ENCODE data around the gene RUNX1. TPM values are rescaled to one million over a fixed set of nuclear protein-coding genes. Genes with fewer than 3 reads are reported as not detected.

The RUNX1 gene
- total and polyA plus RNA-seq, 2 experiments from 2014 or later = 0.12 TPM; not detected in 1

DNA sequence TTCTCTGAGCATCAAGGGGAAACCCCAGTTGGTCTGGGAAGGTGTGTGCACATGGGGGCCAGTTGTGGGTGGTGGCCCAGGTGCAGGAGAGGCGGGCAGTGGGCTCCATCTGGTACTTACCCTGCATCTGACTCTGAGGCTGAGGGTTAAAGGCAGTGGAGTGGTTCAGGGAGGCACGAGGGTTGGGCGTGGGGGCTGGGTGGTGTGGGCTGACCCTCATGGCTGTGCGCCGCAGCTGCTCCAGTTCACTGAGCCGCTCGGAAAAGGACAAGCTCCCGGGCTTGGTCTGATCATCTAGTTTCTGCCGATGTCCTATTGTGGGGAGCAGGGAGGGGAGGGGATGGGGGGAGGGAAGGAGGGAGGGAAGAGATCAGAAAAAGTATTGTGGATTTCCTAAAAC, 214.8 kb downstream of the RUNX1 start:
- DNase-seq (ENCODE audit: low read depth in 1 of 2, low spot score in 1 of 2) = no peak
- H3K36me3 ChIP-seq = no peaks in the 10 kb centered on the region

DNA sequence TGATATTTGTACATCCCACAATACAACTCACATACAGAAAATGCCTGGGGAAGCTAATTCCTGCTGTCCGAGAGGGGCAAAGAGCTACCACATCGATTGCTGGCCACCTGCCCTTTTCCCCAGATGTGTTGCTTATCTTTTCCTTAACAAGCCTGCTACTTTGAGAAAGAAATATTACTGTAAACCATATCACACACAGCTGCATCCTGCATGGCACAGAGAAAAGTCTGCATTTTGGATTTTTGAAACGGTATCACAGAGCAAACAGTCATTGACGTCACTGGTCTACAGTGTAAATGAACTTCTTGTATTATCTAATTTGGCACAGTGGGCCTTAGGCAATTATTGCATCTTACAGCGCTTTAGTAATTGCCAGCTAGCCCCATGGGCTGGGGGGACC, 215.6 kb downstream of the RUNX1 start:
- Histone ChIP-seq H3K36me3 (no peaks in the 10 kb centered on the region), H3K4me1 (ENCODE audit: low read depth) (no peaks in the 10 kb centered on the region), H3K9me3 (ENCODE audit: low read depth) (no peaks in the 10 kb centered on the region), H3K4me3 (no peak overlapping the region), H3K27ac (no peak overlapping the region), H3K27me3 (peaks cover 4% of the 10 kb centered on the region)
- TF ChIP-seq, protein P1, sequence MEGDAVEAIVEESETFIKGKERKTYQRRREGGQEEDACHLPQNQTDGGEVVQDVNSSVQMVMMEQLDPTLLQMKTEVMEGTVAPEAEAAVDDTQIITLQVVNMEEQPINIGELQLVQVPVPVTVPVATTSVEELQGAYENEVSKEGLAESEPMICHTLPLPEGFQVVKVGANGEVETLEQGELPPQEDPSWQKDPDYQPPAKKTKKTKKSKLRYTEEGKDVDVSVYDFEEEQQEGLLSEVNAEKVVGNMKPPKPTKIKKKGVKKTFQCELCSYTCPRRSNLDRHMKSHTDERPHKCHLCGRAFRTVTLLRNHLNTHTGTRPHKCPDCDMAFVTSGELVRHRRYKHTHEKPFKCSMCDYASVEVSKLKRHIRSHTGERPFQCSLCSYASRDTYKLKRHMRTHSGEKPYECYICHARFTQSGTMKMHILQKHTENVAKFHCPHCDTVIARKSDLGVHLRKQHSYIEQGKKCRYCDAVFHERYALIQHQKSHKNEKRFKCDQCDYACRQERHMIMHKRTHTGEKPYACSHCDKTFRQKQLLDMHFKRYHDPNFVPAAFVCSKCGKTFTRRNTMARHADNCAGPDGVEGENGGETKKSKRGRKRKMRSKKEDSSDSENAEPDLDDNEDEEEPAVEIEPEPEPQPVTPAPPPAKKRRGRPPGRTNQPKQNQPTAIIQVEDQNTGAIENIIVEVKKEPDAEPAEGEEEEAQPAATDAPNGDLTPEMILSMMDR (IDR thresholded peaks at IDR 0.05; ENCODE audit: low read depth, low read length) = no peak
- DNase-seq (ENCODE audit: low read depth in 1 of 2, low spot score in 1 of 2) = peak in 1 of 2 donors; percentile 42

More for the DNA sequence above, 214.8 kb downstream of the RUNX1 start:
- Histone ChIP-seq H3K9me3 (ENCODE audit: low read depth) (no peaks in the 10 kb centered on the region), H3K27me3 (peaks cover 6% of the 10 kb centered on the region), H3K27ac (no peak overlapping the region), H3K4me1 (ENCODE audit: low read depth) (no peaks in the 10 kb centered on the region), H3K4me3 (no peak overlapping the region)
- TF ChIP-seq, protein P1 (IDR thresholded peaks at IDR 0.05; ENCODE audit: low read depth, low read length) = no peak

DNA sequence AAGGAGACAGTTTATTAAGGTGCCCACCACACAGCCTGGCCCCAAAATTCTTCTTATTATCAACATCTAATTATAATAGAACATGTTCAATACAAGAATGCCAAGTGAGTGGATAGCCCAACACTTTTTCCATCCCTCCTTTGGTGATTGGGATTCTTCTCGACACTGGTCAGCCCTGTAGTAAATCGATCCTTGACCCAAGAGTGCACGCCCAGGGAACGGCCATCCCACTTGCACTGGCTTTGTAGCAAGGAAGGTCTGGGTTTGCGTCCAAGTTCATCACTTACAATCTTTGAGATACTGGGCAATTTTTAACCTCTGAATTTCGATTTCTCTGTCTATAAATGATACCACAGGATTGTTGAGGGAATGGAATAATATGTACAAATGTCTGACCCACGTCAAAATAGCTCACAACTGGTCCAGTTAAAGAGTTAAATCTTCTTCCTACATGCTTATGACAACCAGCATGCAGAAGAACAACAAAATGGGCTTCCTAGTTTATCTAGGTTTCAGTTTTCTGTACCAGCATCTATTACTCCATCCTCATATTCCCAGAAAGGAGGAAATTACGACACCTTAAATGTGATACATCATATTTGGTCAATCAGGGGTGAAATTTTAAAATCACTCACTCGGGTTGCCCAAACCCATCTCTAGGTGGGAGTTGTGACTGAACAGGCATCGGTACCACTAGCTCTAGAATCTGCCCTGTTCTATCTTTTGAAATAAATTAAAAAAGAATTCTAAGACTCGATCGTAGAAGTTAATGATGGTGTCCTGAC, 218.5 kb downstream of the RUNX1 start:
- DNase-seq (ENCODE audit: low read depth in 1 of 2, low spot score in 1 of 2) = peak in 1 of 2 donors; percentile 34
- Histone ChIP-seq H3K4me1 (ENCODE audit: low read depth) (no peaks in the 10 kb centered on the region), H3K9me3 (ENCODE audit: low read depth) (no peaks in the 10 kb centered on the region), H3K36me3 (no peaks in the 10 kb centered on the region), H3K27me3 (peaks cover 2% of the 10 kb centered on the region), H3K4me3 (no peak overlapping the region), H3K27ac (no peak overlapping the region)
- TF ChIP-seq, protein P1 (IDR thresholded peaks at IDR 0.05; ENCODE audit: low read depth, low read length) = no peak

DNA sequence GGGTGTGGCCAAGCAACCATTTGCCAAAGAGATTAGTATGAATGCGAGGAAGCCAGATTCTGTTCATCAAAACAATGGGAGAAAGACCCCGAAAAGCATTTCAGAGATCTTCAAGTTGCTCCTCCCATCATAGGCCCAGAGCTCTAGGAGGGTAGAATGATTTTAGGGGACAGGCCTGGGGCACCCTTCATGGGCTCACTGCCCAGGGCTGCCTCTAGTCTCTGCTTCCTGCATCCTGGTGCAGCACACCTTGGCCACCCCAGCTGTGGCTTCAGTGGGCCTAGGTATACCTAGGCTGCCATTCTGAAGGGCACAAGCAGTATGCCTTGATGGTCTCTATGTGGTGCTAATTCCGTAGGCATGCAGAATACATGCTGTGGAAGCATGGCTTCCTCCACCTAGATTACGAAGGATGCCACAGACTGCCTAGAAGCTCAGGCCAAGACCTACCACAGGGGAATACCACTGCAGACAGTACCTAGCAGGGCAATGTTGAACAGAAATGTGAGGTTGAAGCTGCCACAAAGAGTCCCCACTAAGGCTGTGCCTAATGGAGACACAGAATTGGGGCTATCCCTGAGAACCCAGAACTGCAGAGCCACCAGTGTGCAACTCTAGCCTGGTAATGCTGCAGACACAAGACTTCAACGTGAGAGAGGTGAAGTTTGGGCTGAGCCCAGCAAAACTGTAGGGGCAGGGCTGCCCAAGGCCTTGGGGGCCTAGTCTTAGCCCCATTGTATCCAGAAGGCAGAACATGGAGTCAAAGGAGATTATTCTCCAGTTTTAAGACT, 221.5 kb downstream of the RUNX1 start:
- TF ChIP-seq, protein P1 (IDR thresholded peaks at IDR 0.05; ENCODE audit: low read depth, low read length) = no peak
- no peaks in the 10 kb centered on the region for H3K36me3 ChIP-seq
- DNase-seq (ENCODE audit: low read depth in 1 of 2, low spot score in 1 of 2) = no peak
- H3K27ac ChIP-seq = no peak overlapping the region
- no peaks in the 10 kb centered on the region for H3K4me1 ChIP-seq (ENCODE audit: low read depth)
- peaks cover 2% of the 10 kb centered on the region for H3K27me3 ChIP-seq
- no peak overlapping the region for H3K4me3 ChIP-seq
- no peaks in the 10 kb centered on the region for H3K9me3 ChIP-seq (ENCODE audit: low read depth)

DNA sequence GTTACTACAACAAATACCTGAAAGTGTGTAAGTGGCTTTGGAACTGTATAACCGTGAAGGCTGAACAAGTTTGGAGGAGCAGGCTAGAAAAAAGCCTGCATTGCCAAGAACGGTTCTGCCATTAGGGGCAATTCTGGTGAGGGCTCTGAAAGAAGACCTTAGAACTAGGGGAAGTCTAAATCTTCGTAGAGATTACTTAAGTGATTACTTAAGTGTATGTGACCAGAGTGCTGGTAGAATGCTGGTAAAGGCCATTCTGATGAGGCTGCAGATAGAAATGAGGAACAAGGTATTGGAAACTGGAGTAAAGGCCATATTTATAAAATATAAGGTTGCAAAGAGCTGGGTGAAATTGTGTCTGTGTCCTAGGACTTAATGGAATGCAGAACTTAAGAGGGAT, 222.3 kb downstream of the RUNX1 start:
- no peaks in the 10 kb centered on the region for H3K9me3 ChIP-seq (ENCODE audit: low read depth)
- TF ChIP-seq, protein P1 (IDR thresholded peaks at IDR 0.05; ENCODE audit: low read depth, low read length) = no peak
- no peak overlapping the region for H3K4me3 ChIP-seq
- H3K36me3 ChIP-seq = no peaks in the 10 kb centered on the region
- DNase-seq (ENCODE audit: low read depth in 1 of 2, low spot score in 1 of 2) = no peak
- no peaks in the 10 kb centered on the region for H3K4me1 ChIP-seq (ENCODE audit: low read depth)
- H3K27ac ChIP-seq = no peak overlapping the region
- H3K27me3 ChIP-seq = peaks cover 2% of the 10 kb centered on the region

All from cardiac muscle cell (in vitro differentiated cells and primary cell).